SK-N-SH (cell line): Measurements from ENCODE around the gene OSBPL6. TPM values are rescaled to one million over a fixed set of nuclear protein-coding genes. Genes with fewer than 3 reads are reported as not detected.
A peak's percentile ranks its signal among the peaks of the same experiment; 100 is the strongest.

ENCODE experiments used
- CTCF ChIA-PET: fragments of 300-600, 350-600 bp; formaldehyde crosslinking; extraction: SDS; loops from one replicate; lab custom pipeline; 2021; lab: Yijun Ruan, JAX
- POLR2A ChIA-PET: fragments of 350-600 bp; sonication (Branson Sonifier 250); formaldehyde crosslinking; extraction: SDS; loops from one replicate; lab custom pipeline; 2020; ENCODE audit warnings: antibody characterized with exemption, inconsistent platforms; lab: Yijun Ruan, JAX
- DNase-seq: peaks from one replicate; pipeline ENCODE4 v3.0.0; 2012
- H2AFZ ChIP-seq: fragments of 200-600 bp; sonication (generic); 2 replicates; pipeline ENCODE4 v1.8.1; 2016; ENCODE audit warnings: antibody characterized with exemption, mild to moderate bottlenecking, low read depth
- H3F3A ChIP-seq: fragments of 200-600 bp; sonication (generic); replicated peaks from 2 replicates; pipeline ENCODE3; 2016; ENCODE audit warnings: antibody characterized with exemption, mild to moderate bottlenecking; ENCODE audit not compliant: insufficient read depth
- H3K27ac ChIP-seq, 2 experiments: fragments of 200-500 bp in 1 of 2; fragments of 200-600 bp in 1 of 2; sonication (Bioruptor generic) in 1 of 2; sonication (generic), shearing (Covaris generic) in 1 of 2; 2 replicates each; pipeline versions ENCODE4 v1.5.1 to v1.6.1; 2014 to 2016; ENCODE audit warnings: low read depth in 2 of 2, inconsistent platforms in 1 of 2, low read length in 1 of 2, mild to moderate bottlenecking in 1 of 2, mixed read lengths in 1 of 2
- H3K27me3 ChIP-seq: fragments of 200-600 bp; sonication (generic), shearing (Covaris generic); 2 replicates; pipeline ENCODE4 v1.6.1; 2016; ENCODE audit warnings: mixed run types; ENCODE audit not compliant: insufficient read depth
- H3K36me3 ChIP-seq, 2 experiments: fragments of 200-500 bp in 1 of 2; fragments of 200-600 bp in 1 of 2; sonication (Bioruptor generic) in 1 of 2; sonication (generic) in 1 of 2; replicated peaks in 1 of 2; 2 replicates each; pipeline versions ENCODE3 to v1.5.1; 2014 to 2016; ENCODE audit warnings: low read length in 1 of 2, mild to moderate bottlenecking in 1 of 2; ENCODE audit not compliant: insufficient read depth in 2 of 2, control insufficient read depth in 1 of 2
- H3K4me1 ChIP-seq, 2 experiments: fragments of 200-500 bp in 1 of 2; fragments of 200-600 bp in 1 of 2; sonication (Bioruptor generic) in 1 of 2; sonication (generic), shearing (Covaris generic) in 1 of 2; 2 replicates each; pipeline versions ENCODE4 v1.5.1 to v1.6.1; 2014 to 2016; ENCODE audit warnings: low read depth in 1 of 2, low read length in 1 of 2, mixed run types in 1 of 2; ENCODE audit not compliant: insufficient read depth in 2 of 2, control insufficient read depth in 1 of 2
- H3K4me2 ChIP-seq: fragments of 200-600 bp; sonication (generic), shearing (Covaris generic); 2 replicates; pipeline ENCODE4 v1.6.1; 2017; ENCODE audit warnings: mixed run types
- H3K4me3 ChIP-seq, 2 experiments: fragments of 200-500 bp in 1 of 2; fragments of 200-600 bp in 1 of 2; sonication (Bioruptor generic) in 1 of 2; sonication (generic), shearing (Covaris generic) in 1 of 2; 2 replicates each; pipeline versions ENCODE4 v1.5.1 to v1.8.1; 2014 to 2016; ENCODE audit warnings: low read depth in 2 of 2, inconsistent platforms in 1 of 2, low read length in 1 of 2, mild to moderate bottlenecking in 1 of 2, mixed read lengths in 1 of 2, moderate library complexity in 1 of 2
- H3K79me2 ChIP-seq: fragments of 200-600 bp; sonication (generic); 2 replicates; pipeline ENCODE4 v1.8.1; 2017; ENCODE audit warnings: mild to moderate bottlenecking; ENCODE audit not compliant: insufficient read depth
- H3K9ac ChIP-seq: fragments of 200-600 bp; sonication (generic); 2 replicates; pipeline ENCODE4 v1.6.1; 2017; ENCODE audit warnings: mixed run types
- H3K9me2 ChIP-seq: fragments of 200-600 bp; sonication (generic); 2 replicates; pipeline ENCODE4 v1.6.1; 2017; ENCODE audit warnings: mixed run types
- H3K9me3 ChIP-seq: fragments of 200-600 bp; sonication (generic); 2 replicates; pipeline ENCODE4 v1.6.1; 2017; ENCODE audit warnings: mixed run types, mild to moderate bottlenecking, moderate library complexity
- H4K20me1 ChIP-seq: fragments of 200-600 bp; sonication (generic); 2 replicates; pipeline ENCODE4 v1.6.1; 2017; ENCODE audit warnings: mild to moderate bottlenecking, mixed run types; ENCODE audit not compliant: insufficient read depth
- CHD2 ChIP-seq: fragments of 150-350 bp; IDR thresholded peaks from 2 replicates; pipeline ENCODE4 v1.6.1; 2018; ENCODE audit warnings: low read length; ENCODE audit not compliant: partially characterized antibody
- FOSL2 ChIP-seq: IDR thresholded peaks from 2 replicates; pipeline ENCODE4 v1.4.0; 2012; ENCODE audit warnings: low read depth, mild to moderate bottlenecking, moderate library complexity, borderline replicate concordance
- JUND ChIP-seq: IDR thresholded peaks from 2 replicates; pipeline ENCODE4 v1.4.0; 2012
- NFIC ChIP-seq: IDR thresholded peaks from 2 replicates; pipeline ENCODE4 v1.4.0; 2012; ENCODE audit warnings: borderline replicate concordance
- RCOR1 ChIP-seq: fragments of 150-350 bp; IDR thresholded peaks from 2 replicates; pipeline ENCODE4 v1.6.1; 2017; ENCODE audit warnings: antibody characterized with exemption, low read length
- TCF12 ChIP-seq: IDR thresholded peaks from 2 replicates; pipeline ENCODE4 v1.4.0; 2012
- WGBS: methylation state at CpG from one replicate; pipeline ENCODE4 v1.1.6; 2017; ENCODE audit warnings: low lambda C conversion rate; 5-methylcytosine and 5-hydroxymethylcytosine counted together
- polyA plus RNA-seq, 3 experiments: library from polyadenylated mRNA; depleted of rRNA; stranded (reverse); fragments of >200 nt; gene quantifications; 2 replicates each; pipeline ENCODE4 v1.2.3, GENCODE V29; 2012
- TF ChIP-seq, protein P1 (sequence below): IDR thresholded peaks from 2 replicates; pipeline ENCODE4; 2012
- TF ChIP-seq, protein P2 (sequence below): fragments of 150-350 bp; IDR thresholded peaks from 2 replicates; pipeline ENCODE4 v1.6.1; 2016; ENCODE audit warnings: mild to moderate bottlenecking, low read depth, low read length

Gene OSBPL6
- polyA plus RNA-seq, 1 of the 3 experiments (the other 2 are of a cell fraction) = 2.7 TPM

DNA sequence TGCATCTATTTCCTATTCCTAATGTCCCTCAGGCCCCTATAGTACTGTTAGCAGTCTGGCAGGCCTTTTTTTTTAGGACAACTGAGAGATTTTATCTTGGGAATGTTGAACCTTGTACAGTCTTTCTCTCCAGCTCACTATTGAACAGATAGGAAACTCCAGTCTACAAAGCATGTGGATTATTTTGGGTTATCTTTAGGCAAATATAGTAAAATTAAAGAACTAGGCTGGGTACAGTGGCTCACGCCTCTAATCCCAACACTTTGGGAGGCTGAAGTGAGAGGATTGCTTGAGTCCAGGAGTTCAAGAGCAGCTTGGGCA is 102.7 kb downstream of the OSBPL6 start:
- POLR2A ChIA-PET = no interaction called here
- Histone ChIP-seq H3K4me2 (no peak overlapping the region), H3K4me3 (no peak overlapping the region), H3K9me3 (no peaks in the 10 kb centered on the region), H3K27me3 (no peaks in the 10 kb centered on the region), H2AFZ (no peak overlapping the region), H3K4me1 (no peaks in the 10 kb centered on the region), H3F3A (peaks cover 7% of the 10 kb centered on the region), H3K27ac (no peak overlapping the region), H3K9ac (no peak overlapping the region), H3K9me2 (no peaks in the 10 kb centered on the region), H3K36me3 (no peaks in the 10 kb centered on the region), H4K20me1 (no peaks in the 10 kb centered on the region), H3K79me2 (no peaks in the 10 kb centered on the region)
- no peak for DNase-seq
- TF ChIP-seq, protein P1, sequence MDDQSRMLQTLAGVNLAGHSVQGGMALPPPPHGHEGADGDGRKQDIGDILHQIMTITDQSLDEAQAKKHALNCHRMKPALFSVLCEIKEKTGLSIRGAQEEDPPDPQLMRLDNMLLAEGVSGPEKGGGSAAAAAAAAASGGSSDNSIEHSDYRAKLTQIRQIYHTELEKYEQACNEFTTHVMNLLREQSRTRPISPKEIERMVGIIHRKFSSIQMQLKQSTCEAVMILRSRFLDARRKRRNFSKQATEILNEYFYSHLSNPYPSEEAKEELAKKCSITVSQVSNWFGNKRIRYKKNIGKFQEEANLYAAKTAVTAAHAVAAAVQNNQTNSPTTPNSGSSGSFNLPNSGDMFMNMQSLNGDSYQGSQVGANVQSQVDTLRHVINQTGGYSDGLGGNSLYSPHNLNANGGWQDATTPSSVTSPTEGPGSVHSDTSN = no peak
- CTCF ChIA-PET = no interaction called here
- WGBS = 95% methylated on average over 1 of the region's 1 CpG

DNA sequence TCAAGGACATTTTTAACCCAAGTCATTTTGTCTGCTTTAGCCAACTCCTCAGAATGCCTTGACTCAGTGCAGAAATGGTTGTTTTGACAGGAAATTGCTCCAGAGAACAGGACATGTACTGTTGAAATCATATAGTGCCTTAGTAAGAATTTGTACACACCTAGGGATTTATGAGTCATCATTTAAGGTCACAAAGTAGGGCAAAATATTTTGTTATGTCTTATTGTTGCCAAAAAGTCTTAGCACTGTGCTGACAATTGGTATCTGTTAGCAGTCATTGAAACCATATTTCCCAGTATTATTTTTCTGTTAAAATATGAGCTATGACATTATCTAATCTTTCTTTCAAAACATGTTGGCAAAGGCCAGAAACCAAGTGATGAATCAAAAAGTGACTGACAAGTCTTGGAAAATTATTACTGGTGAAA is 104.5 kb downstream of the OSBPL6 start:
- Histone ChIP-seq H3F3A (peaks cover 7% of the 10 kb centered on the region), H3K27me3 (no peaks in the 10 kb centered on the region), H3K9me3 (no peaks in the 10 kb centered on the region), H3K4me1 (no peaks in the 10 kb centered on the region), H3K9me2 (no peaks in the 10 kb centered on the region), H4K20me1 (no peaks in the 10 kb centered on the region), H3K9ac (no peak overlapping the region), H2AFZ (no peak overlapping the region), H3K4me3 (no peak overlapping the region), H3K27ac (no peak overlapping the region; a peak in 1 of 4 replicates), H3K4me2 (no peak overlapping the region), H3K36me3 (no peaks in the 10 kb centered on the region), H3K79me2 (no peaks in the 10 kb centered on the region)
- DNase-seq = no peak
- CTCF ChIA-PET = interaction anchor here (1.0 kb wide), 1 partner anchor 43 kb away, joined by 3 read pairs; no protein-coding TSS in a partner anchor
- POLR2A ChIA-PET = no interaction called here
- TF ChIP-seq FOSL2 (peak; percentile 44; the same call in 1 of the 2 replicates), RCOR1 (no peak), NFIC (peak; percentile 34; the same call in 1 of the 2 replicates), JUND (peak; percentile 51), TCF12 (peak; percentile 68), CHD2 (no peak)
- TF ChIP-seq, protein P1 = peak; percentile 74
- TF ChIP-seq, protein P2, sequence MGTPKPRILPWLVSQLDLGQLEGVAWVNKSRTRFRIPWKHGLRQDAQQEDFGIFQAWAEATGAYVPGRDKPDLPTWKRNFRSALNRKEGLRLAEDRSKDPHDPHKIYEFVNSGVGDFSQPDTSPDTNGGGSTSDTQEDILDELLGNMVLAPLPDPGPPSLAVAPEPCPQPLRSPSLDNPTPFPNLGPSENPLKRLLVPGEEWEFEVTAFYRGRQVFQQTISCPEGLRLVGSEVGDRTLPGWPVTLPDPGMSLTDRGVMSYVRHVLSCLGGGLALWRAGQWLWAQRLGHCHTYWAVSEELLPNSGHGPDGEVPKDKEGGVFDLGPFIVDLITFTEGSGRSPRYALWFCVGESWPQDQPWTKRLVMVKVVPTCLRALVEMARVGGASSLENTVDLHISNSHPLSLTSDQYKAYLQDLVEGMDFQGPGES = no peak
